ENCODE results near the gene CROCC2. TPM values are rescaled to one million over a fixed set of nuclear protein-coding genes. Genes with fewer than 3 reads are reported as not detected.

Gene CROCC2
- polyA plus RNA-seq, 1 donor: 0.20 TPM

GRCh38 chr2:240919786-240920782 is 13.9 kb downstream of the CROCC2 start:
- no peak for DNase-seq (ENCODE audit: low read depth)

- DNase-seq (ENCODE audit: low read depth): no peak
Observed at GRCh38 chr2:240920783-240921231, 14.7 kb downstream of the CROCC2 start.

GRCh38 chr2:240921311-240921994 is 15.3 kb downstream of the CROCC2 start:
- no peak for DNase-seq (ENCODE audit: low read depth)

GRCh38 chr2:240921995-240922244 is 15.8 kb downstream of the CROCC2 start:
- DNase-seq (ENCODE audit: low read depth): no peak

GRCh38 chr2:240922245-240922981 is 16.3 kb downstream of the CROCC2 start:
- no peak for DNase-seq (ENCODE audit: low read depth)

- DNase-seq (ENCODE audit: low read depth): no peak
Observed at GRCh38 chr2:240922982-240923537, 16.9 kb downstream of the CROCC2 start.

- DNase-seq (ENCODE audit: low read depth): no peak
Observed at GRCh38 chr2:240925191-240925567, 19.0 kb downstream of the CROCC2 start.

- no peak for DNase-seq (ENCODE audit: low read depth)
Observed at GRCh38 chr2:240925568-240926515, 19.7 kb downstream of the CROCC2 start.

GRCh38 chr2:240926516-240927389 is 20.6 kb downstream of the CROCC2 start:
- DNase-seq (ENCODE audit: low read depth): no peak

- DNase-seq (ENCODE audit: low read depth): no peak
Observed at GRCh38 chr2:240927390-240927781, 21.2 kb downstream of the CROCC2 start.

- no peak for DNase-seq (ENCODE audit: low read depth)
Observed at GRCh38 chr2:240928476-240929363, 22.6 kb downstream of the CROCC2 start.

- DNase-seq (ENCODE audit: low read depth): no peak
Observed at GRCh38 chr2:240929364-240930095, 23.4 kb downstream of the CROCC2 start.

- no peak for DNase-seq (ENCODE audit: low read depth)
Observed at GRCh38 chr2:240930096-240930630, 24.0 kb downstream of the CROCC2 start.

GRCh38 chr2:240930631-240931318 is 24.6 kb downstream of the CROCC2 start:
- DNase-seq (ENCODE audit: low read depth): no peak

GRCh38 chr2:240931319-240931949 is 25.3 kb downstream of the CROCC2 start:
- no peak for DNase-seq (ENCODE audit: low read depth)

- DNase-seq (ENCODE audit: low read depth): no peak
Observed at GRCh38 chr2:240932001-240932723, 26.0 kb downstream of the CROCC2 start.

All from forelimb muscle (tissue), 1 donor.